Midbrain (tissue), 1 donor: ENCODE measurements around the gene MAPK10.
"Not testable (repeated sequence)": the region's sequence is repeated elsewhere in the genome, so short reads cannot be mapped to it uniquely, and the experiment has no call there.

Source experiments
- DNase-seq: peaks from one replicate; lab custom pipeline; 2025; lab: John Stamatoyannopoulos, UW

MAPK10 gene

DNA sequence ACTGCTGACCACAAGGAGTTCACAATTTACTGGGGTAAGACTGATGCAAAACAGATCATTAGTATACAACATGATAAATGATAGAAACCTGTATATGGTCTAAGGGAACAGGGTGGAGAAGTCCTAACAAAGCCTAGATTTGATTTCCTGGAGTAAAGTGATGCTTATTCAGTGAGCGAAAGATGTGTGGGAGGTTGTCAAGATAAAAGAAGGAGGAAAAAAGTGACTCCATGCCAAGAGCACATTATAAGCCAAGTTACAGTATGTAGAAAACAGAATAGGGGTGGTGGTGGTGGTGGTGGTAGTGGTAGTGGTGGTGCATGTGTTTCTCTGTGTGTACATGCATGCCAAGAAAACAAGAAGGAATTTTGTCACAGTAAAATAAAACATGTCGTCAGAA, 325.2 kb downstream of the MAPK10 start:
- no peak for DNase-seq

- DNase-seq: peak; percentile 49
Observed at GRCh38 chr4:86033171-86033570, 326.7 kb downstream of the MAPK10 start.

DNA sequence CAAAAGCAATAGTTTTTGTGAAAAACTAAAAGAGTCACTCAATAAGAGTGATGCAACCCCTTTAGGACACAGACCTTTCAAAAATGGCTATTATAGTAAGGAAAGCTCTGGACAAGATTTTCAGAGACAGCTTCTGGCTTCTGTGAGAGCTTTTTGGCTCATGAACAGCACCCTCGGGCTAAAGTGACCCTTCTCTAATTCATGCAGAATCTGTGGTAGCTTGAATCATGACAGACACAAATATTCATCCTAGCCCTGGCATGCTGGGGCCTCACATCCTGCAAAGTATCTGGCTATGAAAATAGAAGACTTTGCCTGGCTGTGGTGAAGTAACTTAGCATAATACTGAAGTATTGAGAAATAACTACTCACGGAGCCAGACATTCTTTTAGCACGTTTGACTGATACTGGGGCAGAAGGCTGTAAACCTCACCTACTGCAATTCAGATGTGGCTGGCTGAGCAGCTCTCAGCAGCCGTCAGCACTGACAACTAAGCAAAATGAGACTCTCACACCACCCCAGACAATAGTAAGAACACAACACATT, 327.3 kb downstream of the MAPK10 start:
- DNase-seq: no peak

DNA sequence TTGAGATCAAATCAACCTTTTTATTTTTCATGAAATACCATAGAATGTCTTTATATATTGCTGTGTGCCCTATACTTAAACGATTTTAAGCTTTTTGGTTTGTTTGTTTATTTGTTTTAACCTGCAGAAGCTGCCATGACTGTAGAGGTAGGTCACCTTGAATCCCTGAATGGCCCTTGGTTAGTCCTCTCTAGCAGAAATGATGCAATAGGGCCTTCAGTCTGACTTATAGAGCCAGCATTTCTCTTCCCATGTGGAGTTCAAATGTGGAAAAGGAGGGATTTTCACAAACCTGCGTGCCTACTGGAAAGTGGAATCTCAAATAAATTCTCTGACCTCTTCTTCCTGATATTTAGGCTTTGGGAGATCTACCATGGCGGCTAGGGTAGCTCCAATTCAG, 327.9 kb downstream of the MAPK10 start:
- no peak for DNase-seq

DNA sequence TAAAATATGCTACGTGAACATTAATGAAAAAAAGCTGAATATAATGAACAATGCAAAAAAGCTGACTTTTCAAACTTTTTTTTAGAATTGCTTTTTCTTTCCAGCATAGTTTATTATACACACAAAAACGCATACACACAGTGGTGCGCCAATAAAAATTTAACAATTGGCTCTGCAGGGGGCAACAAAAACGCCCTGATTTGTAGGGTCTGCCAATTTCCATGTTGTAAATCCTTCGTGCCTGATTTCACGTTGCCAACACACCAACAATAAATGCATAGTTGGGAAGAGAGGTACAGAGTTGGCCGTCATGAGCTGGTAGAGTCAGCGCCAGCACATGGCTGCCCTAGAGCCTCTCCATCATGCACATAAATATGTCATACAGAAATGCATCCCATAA, 333.1 kb downstream of the MAPK10 start:
- DNase-seq: no peak

DNA sequence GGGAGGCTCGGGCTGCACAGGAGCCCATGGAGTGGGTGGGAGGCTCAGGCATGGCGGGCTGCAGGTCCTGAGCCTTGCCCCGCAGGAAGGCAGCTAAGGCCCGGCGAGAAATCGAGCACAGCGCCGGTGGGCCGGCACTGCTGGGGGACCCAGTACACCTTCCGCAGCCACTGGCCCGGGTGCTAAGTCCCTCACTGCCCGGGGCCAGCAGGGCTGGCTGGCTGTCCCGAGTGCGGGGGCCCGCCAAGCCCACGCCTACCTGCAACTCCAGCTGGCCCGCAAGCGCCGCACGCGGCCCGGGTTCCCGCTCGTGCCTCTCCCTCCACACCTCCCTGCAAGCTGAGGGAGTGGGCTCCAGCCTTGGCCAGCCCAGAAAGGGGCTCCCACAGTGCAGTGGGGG, 338.2 kb downstream of the MAPK10 start:
- not testable (repeated sequence) for DNase-seq

DNA sequence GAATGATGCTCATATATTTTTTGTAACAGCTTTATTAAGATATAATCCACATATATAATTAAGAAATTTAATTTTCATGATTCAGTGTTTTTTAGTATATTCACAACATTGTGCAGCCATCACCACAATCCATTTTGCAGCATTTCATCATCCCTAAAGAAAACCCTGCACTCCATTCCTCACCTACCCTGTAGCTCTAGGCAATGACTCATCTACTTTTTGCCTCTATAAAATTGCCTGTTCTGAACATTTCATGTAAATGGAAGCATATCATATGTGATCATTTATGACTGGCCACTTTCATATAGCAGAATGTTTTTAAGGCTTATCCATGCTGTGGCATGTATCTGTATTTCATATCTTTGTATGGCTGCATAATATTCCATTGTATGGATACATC, 339.9 kb downstream of the MAPK10 start:
- DNase-seq: no peak

- DNase-seq: no peak
Observed at GRCh38 chr4:86019362-86019761, 340.5 kb downstream of the MAPK10 start.

DNA sequence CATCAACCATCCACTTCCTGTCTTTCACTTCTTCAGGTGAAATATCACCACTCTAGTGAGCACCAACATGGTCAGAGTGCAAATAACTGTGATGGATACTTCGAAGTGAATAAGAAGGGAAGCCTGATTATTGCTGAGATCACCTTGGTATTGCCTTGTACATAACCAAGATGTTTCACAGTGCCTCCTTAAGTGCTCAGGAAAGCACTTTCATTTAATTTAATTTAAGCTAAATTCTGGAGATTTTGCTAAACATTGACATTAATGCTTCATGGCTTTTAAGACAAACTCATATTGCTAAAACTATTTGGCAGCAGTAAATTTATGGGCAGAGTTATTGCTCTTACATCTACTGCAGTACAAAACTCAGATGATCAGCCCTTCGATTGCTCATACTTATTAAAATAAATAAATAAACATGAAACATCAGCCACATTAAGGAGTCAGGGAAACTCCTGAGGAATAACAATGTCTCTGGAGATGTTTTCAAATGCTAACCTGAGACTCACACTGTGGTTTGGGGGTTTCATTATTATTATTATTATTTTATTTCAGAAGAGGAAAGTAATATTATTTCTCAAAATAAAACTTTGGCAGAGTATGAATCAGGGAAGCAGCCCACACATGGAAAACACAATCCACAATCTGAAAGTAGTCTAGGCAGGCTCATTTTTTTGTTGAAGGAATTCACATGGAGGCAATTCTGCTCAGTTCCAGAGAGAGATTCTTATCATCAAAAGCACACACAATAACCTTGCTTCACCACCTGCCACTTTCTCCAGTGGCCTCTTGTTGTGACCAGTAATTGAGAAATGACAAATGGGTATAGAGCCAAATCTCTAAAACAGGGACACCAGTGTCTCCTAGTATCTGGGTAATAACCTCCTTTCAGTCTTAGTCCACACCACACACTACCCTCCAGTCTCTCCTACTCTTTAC, 344.2 kb downstream of the MAPK10 start:
- no peak for DNase-seq

- DNase-seq: no peak
Observed at GRCh38 chr4:86014599-86014998, 345.3 kb downstream of the MAPK10 start.

DNA sequence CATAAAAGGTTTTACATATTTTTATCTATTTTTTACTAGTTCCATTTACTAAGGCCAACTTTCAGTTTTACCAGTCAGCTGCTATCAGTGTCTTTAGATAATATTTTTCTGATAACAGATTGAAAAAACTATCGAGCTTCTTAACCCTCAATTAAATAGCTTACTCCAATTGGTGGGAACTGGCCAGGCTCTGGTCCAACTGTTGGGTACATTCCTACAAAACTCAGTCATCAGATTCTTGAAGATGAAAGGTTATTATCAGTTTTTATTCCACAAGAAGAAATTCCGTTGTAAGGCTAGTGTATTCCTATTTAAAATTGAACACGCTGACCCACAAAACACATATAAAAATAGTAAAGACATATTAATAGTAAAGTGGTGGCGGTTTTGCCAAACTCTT, 346.2 kb downstream of the MAPK10 start:
- no peak for DNase-seq

DNA sequence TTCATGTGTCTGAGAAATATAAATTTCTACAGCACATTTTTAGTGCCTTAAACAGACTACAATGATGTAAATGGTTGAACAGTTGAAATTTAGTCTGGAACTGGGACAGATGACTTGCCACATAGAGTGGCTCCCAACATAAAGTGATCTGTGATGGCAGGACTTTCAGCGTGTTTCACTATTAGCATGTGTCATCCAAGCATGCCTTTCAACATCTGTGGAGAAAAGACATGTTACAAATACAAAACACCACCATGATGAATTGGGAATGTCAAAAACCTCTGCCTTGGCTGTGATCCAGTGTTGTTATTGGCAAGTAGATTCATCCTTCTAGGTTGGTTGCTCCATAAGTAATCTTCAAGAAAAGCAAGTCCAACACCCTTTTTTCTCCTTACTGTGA, 348.7 kb downstream of the MAPK10 start:
- no peak for DNase-seq

- no peak for DNase-seq
Observed at GRCh38 chr4:86007042-86007441, 352.8 kb downstream of the MAPK10 start.

GRCh38 chr4:86006057-86006456, 353.8 kb downstream of the MAPK10 start:
- no peak for DNase-seq

DNA sequence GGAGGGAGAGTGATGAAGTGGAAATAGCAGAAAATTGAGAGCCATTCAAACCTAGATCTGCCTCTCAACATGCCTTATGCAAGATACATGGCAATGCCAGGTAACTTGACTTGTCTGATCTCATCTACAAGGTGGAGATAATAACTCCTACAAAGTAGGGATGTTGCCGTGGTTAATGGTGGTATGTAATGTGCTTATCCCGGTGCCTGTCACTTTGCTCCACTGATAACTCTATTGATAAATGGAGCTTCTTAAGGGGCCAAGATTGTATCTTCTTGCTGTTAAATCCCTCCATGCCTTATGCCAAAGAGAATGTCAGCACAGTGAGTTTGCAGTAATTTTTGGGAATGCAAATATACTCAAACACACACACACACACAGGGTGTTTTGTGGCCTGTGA, 355.8 kb downstream of the MAPK10 start:
- no peak for DNase-seq

DNA sequence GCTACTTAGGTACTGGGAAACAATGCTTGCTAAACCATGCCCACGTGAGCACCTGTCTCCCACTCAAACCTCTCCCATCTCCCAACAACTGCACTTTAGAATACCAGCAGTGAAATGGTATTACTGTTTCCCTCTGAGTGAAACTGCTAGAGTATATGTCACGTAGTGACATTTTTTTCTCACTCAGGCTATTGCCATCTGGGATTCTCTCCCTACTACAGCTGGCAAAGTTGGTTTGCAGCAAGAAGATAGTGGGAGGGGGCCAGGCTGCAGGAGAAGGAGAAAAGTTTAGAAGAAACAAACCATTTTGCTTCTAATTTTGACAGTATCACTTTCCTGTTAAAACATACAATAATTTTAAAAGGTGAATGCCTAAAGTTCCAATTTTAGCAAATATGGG, 358.3 kb downstream of the MAPK10 start:
- DNase-seq: no peak

- DNase-seq: no peak
Observed at GRCh38 chr4:85995361-85995760, 364.5 kb downstream of the MAPK10 start.

DNA sequence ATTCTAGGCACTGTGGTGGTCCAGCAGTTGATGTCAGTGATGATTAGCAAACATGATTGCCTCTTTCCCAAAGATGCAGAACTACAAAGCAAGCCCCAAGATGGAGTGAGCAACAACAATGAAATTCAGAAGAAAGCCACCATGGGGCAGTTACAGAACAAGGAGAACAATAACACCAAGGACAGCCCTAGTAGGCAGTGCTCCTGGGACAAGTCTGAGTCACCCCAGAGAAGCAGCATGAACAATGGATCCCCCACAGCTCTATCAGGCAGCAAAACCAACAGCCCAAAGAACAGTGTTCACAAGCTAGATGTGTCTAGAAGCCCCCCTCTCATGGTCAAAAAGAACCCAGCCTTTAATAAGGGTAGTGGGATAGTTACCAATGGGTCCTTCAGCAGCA, 365.3 kb downstream of the MAPK10 start:
- no peak for DNase-seq

- DNase-seq: no peak
Observed at GRCh38 chr4:85993641-85994040, 366.2 kb downstream of the MAPK10 start.

- no peak for DNase-seq
Observed at GRCh38 chr4:85986266-85986665, 373.6 kb downstream of the MAPK10 start.

GRCh38 chr4:85979276-85979675, 380.6 kb downstream of the MAPK10 start:
- DNase-seq: no peak

DNA sequence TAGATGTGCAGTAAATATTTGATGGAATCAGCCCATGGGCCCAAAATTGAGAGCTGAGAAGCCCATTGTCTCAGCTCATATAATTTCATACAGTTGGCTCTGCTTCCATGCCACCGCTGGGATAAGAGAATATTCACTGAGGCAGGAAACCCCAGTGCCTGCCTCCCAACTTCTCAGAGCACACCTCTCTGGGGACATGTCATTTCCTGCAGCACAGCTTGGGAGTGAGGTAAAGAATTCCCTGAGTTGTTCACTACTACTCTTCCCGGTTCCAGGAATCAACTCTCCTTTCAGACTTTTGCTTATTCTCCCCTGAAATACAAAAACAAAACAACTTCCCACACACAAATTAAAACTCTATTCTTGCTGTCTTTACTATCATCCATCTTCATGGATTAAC, 389.3 kb downstream of the MAPK10 start:
- no peak for DNase-seq

DNA sequence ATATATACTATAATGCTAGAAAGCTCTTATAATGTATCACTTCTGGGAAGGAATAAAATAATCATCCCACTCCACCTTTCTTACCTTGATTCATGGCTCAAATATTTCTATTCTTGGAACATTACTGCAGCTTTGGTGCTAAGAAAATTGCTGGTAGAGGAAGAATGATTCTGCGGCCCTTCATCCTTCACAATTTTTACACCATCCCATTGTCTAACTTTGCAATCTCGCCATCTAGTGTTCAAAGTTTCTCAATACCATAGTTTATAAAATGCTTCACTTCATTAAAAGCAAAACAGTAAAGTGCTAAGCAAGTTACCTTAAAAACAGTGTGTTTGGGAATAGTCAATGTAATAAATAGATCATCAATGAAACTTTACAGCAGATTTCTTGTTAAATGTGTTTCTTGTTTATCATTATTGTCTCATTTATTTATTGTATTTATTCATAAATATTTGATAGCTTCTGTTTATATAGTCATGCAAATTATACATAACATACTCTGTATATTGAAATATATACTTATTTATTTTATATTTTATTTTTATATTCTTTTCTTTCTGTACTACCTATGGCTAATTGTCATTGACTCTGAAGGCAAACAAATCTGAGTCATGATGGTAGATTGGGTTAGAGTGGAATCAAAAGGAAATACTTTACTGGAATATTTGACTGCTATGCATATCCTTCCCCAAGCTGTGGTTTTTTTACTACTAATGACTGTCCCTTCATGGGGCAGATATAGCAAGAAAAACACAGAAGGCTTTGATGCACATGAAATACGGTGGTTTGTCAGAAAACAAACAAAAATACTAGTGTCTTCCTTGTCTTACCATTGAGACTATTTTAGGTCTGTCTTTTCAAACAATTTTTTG, 390.7 kb downstream of the MAPK10 start:
- peak; percentile 77 for DNase-seq
